WI38 (cell line): ENCODE data around the gene ECE2.

ENCODE experiments used
- H3K4me3 ChIP-seq: 2 replicates; pipeline ENCODE4 v1.5.1; 2011; ENCODE audit warnings: low read depth, mild to moderate bottlenecking, control low read depth, low read length
- CTCF ChIP-seq: IDR thresholded peaks from 2 replicates; pipeline ENCODE4 v1.5.1; 2012; ENCODE audit warnings: low read depth, mild to moderate bottlenecking, control low read depth, low read length

Gene ECE2

DNA sequence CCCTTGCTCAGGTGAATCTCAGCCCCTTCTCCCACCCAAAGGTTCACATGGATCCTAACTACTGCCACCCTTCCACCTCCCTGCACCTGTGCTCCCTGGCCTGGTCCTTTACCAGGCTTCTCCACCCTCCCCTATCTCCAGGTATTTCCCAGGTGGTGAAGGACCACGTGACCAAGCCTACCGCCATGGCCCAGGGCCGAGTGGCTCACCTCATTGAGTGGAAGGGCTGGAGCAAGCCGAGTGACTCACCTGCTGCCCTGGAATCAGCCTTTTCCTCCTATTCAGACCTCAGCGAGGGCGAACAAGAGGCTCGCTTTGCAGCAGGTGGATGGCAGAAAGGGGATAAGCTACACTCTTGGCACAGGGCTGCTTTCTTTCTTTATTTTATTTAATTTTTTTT, 66.1 kb downstream of the ECE2 start:
- no peak overlapping the region for H3K4me3 ChIP-seq
- no peak for TF ChIP-seq CTCF
